SU-DHL-6 (cell line): Measurements from ENCODE around the gene RADIL.

Experiments used
- EZH2phosphoT487 ChIP-seq: fragments of 200-600 bp; sonication (generic), shearing (Covaris generic); conservative IDR thresholded peaks from 2 replicates; pipeline ENCODE4 v1.6.1; 2018; ENCODE audit warnings: mild to moderate bottlenecking, antibody characterized with exemption, low read length, moderate library complexity, mixed read lengths
- TF ChIP-seq, protein P1 (sequence below): fragments of 200-600 bp; sonication (generic); IDR thresholded peaks from one replicate; pipeline ENCODE4 v1.5.1; 2017; ENCODE audit warnings: antibody characterized with exemption, mild to moderate bottlenecking, low read length, moderate library complexity; ENCODE audit not compliant: insufficient read depth, poor library complexity, severe bottlenecking

GRCh38 chr7:4856336-4857057, 27.0 kb downstream of the RADIL start:
- TF ChIP-seq, protein P1, sequence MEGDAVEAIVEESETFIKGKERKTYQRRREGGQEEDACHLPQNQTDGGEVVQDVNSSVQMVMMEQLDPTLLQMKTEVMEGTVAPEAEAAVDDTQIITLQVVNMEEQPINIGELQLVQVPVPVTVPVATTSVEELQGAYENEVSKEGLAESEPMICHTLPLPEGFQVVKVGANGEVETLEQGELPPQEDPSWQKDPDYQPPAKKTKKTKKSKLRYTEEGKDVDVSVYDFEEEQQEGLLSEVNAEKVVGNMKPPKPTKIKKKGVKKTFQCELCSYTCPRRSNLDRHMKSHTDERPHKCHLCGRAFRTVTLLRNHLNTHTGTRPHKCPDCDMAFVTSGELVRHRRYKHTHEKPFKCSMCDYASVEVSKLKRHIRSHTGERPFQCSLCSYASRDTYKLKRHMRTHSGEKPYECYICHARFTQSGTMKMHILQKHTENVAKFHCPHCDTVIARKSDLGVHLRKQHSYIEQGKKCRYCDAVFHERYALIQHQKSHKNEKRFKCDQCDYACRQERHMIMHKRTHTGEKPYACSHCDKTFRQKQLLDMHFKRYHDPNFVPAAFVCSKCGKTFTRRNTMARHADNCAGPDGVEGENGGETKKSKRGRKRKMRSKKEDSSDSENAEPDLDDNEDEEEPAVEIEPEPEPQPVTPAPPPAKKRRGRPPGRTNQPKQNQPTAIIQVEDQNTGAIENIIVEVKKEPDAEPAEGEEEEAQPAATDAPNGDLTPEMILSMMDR: no peak
- TF ChIP-seq EZH2phosphoT487: no peak
